GM23338 (cell line): Measurements from ENCODE around the gene ALS2.

ENCODE experiments used
- CREB1 ChIP-seq: fragments of 250-450 bp; sonication (Bioruptor Pico); IDR thresholded peaks from 2 replicates; pipeline ENCODE4 v1.5.0; 2020; ENCODE audit warnings: low read depth, mild to moderate bottlenecking, moderate library complexity
- EZH2 ChIP-seq: fragments of 200-600 bp; sonication (generic); IDR thresholded peaks from one replicate; pipeline ENCODE4 v1.8.0; 2017; ENCODE audit warnings: antibody characterized with exemption, mild to moderate bottlenecking, low read depth; ENCODE audit not compliant: unreplicated experiment
- EZH2phosphoT487 ChIP-seq: fragments of 200-600 bp; sonication (generic); IDR thresholded peaks from one replicate; pipeline ENCODE4 v1.8.1; 2018; ENCODE audit warnings: antibody characterized with exemption; ENCODE audit not compliant: unreplicated experiment
- JUNB ChIP-seq: IDR thresholded peaks from one replicate; pipeline ENCODE4 v1.6.1; 2016; ENCODE audit warnings: antibody characterized with exemption; ENCODE audit not compliant: unreplicated experiment
- POLR2AphosphoS5 ChIP-seq: IDR thresholded peaks from 2 replicates; pipeline ENCODE4 v1.6.1; 2016; ENCODE audit warnings: antibody characterized with exemption, low read depth
- STAT1 ChIP-seq: IDR thresholded peaks from one replicate; pipeline ENCODE4 v1.6.1; 2016; ENCODE audit warnings: antibody characterized with exemption; ENCODE audit not compliant: unreplicated experiment
- ZNF114 ChIP-seq: fragments of 250-450 bp; sonication (Bioruptor Pico); IDR thresholded peaks from 2 replicates; pipeline ENCODE4 v1.5.0; 2020; ENCODE audit warnings: mild to moderate bottlenecking, moderate library complexity
- TF ChIP-seq, protein P1 (sequence below), 2 experiments: fragments of 200-600 bp in 1 of 2; sonication (generic) in 1 of 2; conservative IDR thresholded peaks; 2 replicates each; pipeline versions ENCODE4 v1.5.1 to v1.6.1; 2016 to 2017; ENCODE audit warnings: antibody characterized with exemption in 2 of 2, low read depth in 2 of 2, mild to moderate bottlenecking in 2 of 2, moderate library complexity in 1 of 2
- TF ChIP-seq, protein P2 (sequence below): IDR thresholded peaks from one replicate; pipeline ENCODE4 v1.6.1; 2018; ENCODE audit warnings: antibody characterized with exemption; ENCODE audit not compliant: unreplicated experiment
- TF ChIP-seq, protein P3 (sequence below): IDR thresholded peaks from 2 replicates; pipeline ENCODE4 v1.6.1; 2016; ENCODE audit warnings: antibody characterized with exemption
- TF ChIP-seq, protein P4 (sequence below): fragments of 250-450 bp; sonication (Bioruptor Pico); IDR thresholded peaks from 2 replicates; pipeline ENCODE4 v1.5.0; 2020; ENCODE audit warnings: mild to moderate bottlenecking, moderate library complexity

DNA sequence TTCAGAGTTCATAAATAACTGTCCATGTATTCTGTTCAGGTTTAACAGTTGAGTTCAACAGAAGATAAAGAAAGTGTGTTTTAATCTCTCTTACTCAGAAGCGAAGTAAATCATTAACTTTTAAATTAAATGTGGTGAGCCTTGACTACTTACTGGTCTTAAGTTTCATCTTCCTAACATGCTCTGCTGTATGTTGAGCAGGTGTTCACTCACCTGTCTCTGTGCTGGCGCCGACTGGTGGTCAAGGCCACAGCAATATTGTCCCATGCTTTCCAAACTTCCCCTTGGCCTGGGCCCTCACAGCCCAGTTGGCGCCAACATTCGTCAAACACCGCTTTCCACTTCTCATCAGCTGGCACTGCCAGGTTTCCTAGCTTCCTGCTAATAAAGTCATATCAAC is 65.3 kb downstream of the ALS2 start:
- TF ChIP-seq, protein P1, sequence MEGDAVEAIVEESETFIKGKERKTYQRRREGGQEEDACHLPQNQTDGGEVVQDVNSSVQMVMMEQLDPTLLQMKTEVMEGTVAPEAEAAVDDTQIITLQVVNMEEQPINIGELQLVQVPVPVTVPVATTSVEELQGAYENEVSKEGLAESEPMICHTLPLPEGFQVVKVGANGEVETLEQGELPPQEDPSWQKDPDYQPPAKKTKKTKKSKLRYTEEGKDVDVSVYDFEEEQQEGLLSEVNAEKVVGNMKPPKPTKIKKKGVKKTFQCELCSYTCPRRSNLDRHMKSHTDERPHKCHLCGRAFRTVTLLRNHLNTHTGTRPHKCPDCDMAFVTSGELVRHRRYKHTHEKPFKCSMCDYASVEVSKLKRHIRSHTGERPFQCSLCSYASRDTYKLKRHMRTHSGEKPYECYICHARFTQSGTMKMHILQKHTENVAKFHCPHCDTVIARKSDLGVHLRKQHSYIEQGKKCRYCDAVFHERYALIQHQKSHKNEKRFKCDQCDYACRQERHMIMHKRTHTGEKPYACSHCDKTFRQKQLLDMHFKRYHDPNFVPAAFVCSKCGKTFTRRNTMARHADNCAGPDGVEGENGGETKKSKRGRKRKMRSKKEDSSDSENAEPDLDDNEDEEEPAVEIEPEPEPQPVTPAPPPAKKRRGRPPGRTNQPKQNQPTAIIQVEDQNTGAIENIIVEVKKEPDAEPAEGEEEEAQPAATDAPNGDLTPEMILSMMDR (conservative IDR thresholded peaks at IDR 0.05; ENCODE audit: low read depth in 2 of 2), result peak; percentile 26 to 57
- TF ChIP-seq EZH2 (no peak), EZH2phosphoT487 (no peak), POLR2AphosphoS5 (no peak), ZNF114 (CRISPR knock-in tag) (no peak), JUNB (no peak), STAT1 (no peak), CREB1 (CRISPR knock-in tag) (no peak)
- TF ChIP-seq, protein P2, sequence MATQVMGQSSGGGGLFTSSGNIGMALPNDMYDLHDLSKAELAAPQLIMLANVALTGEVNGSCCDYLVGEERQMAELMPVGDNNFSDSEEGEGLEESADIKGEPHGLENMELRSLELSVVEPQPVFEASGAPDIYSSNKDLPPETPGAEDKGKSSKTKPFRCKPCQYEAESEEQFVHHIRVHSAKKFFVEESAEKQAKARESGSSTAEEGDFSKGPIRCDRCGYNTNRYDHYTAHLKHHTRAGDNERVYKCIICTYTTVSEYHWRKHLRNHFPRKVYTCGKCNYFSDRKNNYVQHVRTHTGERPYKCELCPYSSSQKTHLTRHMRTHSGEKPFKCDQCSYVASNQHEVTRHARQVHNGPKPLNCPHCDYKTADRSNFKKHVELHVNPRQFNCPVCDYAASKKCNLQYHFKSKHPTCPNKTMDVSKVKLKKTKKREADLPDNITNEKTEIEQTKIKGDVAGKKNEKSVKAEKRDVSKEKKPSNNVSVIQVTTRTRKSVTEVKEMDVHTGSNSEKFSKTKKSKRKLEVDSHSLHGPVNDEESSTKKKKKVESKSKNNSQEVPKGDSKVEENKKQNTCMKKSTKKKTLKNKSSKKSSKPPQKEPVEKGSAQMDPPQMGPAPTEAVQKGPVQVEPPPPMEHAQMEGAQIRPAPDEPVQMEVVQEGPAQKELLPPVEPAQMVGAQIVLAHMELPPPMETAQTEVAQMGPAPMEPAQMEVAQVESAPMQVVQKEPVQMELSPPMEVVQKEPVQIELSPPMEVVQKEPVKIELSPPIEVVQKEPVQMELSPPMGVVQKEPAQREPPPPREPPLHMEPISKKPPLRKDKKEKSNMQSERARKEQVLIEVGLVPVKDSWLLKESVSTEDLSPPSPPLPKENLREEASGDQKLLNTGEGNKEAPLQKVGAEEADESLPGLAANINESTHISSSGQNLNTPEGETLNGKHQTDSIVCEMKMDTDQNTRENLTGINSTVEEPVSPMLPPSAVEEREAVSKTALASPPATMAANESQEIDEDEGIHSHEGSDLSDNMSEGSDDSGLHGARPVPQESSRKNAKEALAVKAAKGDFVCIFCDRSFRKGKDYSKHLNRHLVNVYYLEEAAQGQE, result no peak
- TF ChIP-seq, protein P3, sequence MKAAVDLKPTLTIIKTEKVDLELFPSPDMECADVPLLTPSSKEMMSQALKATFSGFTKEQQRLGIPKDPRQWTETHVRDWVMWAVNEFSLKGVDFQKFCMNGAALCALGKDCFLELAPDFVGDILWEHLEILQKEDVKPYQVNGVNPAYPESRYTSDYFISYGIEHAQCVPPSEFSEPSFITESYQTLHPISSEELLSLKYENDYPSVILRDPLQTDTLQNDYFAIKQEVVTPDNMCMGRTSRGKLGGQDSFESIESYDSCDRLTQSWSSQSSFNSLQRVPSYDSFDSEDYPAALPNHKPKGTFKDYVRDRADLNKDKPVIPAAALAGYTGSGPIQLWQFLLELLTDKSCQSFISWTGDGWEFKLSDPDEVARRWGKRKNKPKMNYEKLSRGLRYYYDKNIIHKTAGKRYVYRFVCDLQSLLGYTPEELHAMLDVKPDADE, result no peak
- TF ChIP-seq, protein P4, sequence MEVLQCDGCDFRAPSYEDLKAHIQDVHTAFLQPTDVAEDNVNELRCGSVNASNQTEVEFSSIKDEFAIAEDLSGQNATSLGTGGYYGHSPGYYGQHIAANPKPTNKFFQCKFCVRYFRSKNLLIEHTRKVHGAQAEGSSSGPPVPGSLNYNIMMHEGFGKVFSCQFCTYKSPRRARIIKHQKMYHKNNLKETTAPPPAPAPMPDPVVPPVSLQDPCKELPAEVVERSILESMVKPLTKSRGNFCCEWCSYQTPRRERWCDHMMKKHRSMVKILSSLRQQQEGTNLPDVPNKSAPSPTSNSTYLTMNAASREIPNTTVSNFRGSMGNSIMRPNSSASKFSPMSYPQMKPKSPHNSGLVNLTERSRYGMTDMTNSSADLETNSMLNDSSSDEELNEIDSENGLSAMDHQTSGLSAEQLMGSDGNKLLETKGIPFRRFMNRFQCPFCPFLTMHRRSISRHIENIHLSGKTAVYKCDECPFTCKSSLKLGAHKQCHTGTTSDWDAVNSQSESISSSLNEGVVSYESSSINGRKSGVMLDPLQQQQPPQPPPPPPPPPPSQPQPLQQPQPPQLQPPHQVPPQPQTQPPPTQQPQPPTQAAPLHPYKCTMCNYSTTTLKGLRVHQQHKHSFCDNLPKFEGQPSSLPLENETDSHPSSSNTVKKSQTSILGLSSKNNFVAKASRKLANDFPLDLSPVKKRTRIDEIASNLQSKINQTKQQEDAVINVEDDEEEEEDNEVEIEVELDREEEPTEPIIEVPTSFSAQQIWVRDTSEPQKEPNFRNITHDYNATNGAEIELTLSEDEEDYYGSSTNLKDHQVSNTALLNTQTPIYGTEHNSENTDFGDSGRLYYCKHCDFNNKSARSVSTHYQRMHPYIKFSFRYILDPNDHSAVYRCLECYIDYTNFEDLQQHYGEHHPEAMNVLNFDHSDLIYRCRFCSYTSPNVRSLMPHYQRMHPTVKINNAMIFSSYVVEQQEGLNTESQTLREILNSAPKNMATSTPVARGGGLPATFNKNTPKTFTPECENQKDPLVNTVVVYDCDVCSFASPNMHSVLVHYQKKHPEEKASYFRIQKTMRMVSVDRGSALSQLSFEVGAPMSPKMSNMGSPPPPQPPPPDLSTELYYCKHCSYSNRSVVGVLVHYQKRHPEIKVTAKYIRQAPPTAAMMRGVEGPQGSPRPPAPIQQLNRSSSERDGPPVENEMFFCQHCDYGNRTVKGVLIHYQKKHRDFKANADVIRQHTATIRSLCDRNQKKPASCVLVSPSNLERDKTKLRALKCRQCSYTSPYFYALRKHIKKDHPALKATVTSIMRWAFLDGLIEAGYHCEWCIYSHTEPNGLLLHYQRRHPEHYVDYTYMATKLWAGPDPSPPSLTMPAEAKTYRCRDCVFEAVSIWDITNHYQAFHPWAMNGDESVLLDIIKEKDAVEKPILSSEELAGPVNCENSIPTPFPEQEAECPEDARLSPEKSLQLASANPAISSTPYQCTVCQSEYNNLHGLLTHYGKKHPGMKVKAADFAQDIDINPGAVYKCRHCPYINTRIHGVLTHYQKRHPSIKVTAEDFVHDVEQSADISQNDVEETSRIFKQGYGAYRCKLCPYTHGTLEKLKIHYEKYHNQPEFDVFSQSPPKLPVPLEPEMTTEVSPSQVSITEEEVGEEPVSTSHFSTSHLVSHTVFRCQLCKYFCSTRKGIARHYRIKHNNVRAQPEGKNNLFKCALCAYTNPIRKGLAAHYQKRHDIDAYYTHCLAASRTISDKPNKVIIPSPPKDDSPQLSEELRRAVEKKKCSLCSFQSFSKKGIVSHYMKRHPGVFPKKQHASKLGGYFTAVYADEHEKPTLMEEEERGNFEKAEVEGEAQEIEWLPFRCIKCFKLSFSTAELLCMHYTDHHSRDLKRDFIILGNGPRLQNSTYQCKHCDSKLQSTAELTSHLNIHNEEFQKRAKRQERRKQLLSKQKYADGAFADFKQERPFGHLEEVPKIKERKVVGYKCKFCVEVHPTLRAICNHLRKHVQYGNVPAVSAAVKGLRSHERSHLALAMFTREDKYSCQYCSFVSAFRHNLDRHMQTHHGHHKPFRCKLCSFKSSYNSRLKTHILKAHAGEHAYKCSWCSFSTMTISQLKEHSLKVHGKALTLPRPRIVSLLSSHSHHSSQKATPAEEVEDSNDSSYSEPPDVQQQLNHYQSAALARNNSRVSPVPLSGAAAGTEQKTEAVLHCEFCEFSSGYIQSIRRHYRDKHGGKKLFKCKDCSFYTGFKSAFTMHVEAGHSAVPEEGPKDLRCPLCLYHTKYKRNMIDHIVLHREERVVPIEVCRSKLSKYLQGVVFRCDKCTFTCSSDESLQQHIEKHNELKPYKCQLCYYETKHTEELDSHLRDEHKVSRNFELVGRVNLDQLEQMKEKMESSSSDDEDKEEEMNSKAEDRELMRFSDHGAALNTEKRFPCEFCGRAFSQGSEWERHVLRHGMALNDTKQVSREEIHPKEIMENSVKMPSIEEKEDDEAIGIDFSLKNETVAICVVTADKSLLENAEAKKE, result no peak
